Neural cell (in vitro differentiated cells): ENCODE measurements around the gene INO80D.

Source experiments
- EZH2 ChIP-seq: fragments of 200-600, 300-800 bp; shearing (Covaris generic), sonication (generic); IDR thresholded peaks from 2 replicates; pipeline ENCODE4 v1.6.1; 2014; ENCODE audit warnings: antibody characterized with exemption, low read length, borderline replicate concordance, mild to moderate bottlenecking; ENCODE audit not compliant: insufficient read depth, poor library complexity, severe bottlenecking
- SMC3 ChIP-seq: fragments of 450-650 bp; conservative IDR thresholded peaks from 2 replicates; pipeline ENCODE4 v1.6.1; 2014; ENCODE audit warnings: antibody characterized with exemption, mild to moderate bottlenecking, moderate library complexity; ENCODE audit not compliant: poor library complexity

GRCh38 chr2:206069417-206069816 is 16.6 kb downstream of the INO80D start:
- TF ChIP-seq SMC3 (no peak), EZH2 (no peak)
